ENCODE data around the gene SSH2.
A peak's percentile ranks its signal among the peaks of the same experiment; 100 is the strongest.

The SSH2 gene

DNA sequence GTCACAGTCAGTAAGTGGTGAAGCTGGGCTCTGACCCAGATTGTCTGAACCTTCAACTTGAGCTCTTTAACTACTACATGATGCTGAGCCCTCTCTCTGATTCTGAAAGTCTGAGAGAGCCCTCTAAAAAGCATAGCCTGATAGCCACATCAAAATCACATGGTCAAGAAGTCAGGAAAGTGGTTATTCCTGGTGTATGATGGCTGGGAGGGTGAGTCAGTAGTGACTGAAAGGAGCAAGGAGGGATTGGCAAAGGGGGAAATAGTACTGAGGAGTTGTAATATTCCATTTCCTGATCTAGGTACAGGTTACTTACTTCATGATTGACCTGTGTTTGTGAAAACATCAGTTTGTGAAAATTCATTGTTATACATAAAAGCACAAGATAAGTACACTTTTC, 89.1 kb downstream of the SSH2 start:
- DNase-seq (ENCODE audit: low read depth, low spot score), result peak; percentile 53

DNA sequence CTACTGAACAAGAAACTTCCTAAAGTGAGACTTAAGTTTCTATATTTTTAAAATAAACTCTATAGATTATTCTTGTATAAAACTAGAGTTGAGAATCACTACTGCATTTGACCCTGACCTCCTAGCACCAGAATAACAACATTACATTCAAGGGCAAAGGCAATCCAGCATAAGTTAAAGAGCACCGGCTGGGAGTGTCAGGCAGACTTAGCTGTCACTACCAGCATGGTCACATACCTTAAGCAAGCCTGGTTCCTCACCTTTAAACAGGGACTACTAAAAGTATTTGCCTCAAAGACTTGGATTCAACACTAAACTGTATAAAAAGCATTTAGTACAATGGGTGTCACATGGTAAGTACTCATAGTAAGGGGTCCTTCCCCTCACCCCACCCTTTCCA, 90.4 kb downstream of the SSH2 start:
- no peak for DNase-seq (ENCODE audit: low read depth, low spot score)

DNA sequence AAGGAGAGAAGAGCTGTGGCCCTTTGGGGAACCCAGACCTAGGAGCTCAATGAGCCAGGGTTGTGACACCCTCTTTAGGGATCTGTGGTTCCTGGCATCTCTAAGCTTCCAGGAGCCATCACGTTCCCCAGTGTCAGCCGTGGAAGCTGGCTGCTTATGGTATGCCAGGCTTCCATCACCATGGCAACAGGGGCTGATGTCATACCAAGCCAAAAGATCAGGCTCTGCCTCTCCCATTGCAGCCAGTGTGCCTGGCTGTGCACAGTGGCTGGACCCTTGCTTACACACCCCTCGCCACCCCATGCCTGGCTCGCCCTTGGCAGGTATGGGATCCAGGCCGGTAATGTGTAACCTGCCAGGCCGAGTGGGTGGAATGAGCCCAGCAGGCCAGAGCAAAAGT, 91.1 kb downstream of the SSH2 start:
- peak; percentile 79 for DNase-seq (ENCODE audit: low read depth, low spot score)

DNA sequence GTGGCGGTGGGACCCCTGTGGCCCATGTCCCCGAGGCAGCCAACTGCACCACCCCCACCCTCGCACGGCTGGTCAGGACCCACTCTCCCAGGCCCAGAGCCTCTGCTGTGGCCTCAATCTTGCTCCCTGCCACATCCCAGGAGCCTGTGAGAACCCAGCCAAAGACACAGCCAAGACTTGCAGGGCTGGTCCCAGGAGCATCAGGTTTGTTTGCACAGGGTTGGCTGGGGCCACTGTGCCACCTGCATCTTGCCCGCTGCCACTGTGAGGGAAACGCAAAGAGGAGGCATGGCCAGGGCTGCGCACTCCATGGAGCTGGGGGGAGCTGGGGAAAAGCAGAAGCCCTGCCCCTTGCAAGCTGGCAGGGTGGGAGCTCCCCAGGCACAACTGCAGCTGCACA, 92.5 kb downstream of the SSH2 start:
- DNase-seq (ENCODE audit: low read depth, low spot score), result no peak

DNA sequence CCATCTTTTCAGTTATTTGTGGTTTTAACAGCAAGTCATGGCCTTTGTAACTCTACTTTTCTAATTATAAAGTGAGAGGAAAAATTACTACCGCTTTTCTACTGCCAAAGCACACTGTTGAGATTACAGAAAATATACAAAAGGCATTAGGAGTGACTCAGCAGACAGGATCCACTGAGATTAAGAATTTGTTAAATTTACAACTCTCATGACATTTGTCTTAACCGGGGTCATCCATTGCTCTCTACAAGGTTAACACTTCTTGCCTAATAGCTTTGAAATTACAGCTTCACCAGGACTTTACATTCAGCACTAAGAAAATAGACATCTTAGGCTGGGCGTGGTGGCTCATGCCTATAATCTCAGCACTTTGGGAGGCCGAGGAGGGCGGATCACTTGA, 93.4 kb downstream of the SSH2 start:
- peak; percentile 18 for DNase-seq (ENCODE audit: low read depth, low spot score)

DNA sequence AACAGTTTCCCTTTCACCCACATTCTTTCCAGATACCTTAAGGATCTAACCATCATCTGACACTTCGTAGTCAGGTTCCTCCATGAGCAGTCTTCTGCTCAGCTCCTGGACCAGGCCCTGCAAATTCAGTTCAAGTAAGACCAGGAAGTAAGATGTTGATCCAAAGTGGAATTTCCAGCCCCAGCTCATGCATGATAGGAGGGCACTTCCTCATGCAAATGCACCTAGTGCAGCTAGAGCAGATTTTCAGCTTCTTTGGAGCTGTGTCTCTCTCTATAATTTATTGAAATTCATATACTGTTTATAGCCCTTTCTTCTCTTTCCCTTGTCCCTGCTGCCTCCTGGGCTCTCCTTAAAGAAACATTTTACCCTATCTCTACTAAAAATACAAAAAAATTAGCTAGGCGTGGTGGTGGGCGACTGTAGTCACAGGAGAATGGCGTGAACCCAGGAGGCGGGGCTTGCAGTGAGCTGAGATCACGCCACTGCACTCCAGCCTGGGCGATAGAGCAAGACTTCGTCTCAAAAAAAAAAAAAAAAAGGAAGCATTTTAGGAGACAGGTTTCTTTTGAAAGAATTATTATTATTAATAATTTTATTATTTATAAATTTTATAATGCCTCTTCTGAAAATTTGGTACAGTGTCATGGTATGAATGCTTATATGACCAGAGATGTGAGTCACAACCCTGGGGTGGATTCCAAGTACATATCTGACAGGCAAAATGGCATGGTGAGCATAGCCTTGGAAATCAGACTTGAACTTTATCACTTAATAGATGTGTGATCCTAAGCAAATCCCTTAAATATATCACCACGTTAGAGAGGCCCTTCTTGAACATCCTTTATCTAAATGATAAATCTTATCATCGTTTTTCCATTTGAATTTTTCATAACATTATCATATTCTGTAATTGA, 94.3 kb downstream of the SSH2 start:
- DNase-seq (ENCODE audit: low read depth, low spot score), result peak; percentile 39

DNA sequence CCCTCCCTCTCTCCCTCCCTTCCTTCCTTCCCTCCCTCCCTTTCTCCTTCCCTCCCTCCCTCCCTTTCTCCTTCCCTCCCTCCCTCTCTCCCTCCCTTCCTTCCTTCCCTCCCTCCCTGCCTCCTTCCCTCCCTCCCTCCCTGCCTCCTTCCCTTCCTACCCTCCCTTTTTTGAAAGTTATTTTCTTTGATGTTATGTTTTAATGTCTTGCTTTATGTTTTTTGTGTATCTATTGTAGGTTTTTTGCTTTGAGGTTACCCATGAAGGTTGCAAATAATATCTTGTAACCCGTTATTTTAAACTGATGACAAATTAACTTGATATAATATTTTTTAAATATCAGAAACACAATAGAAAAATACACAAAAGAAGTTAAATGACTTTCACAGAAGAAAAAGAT, 96.2 kb downstream of the SSH2 start:
- DNase-seq (ENCODE audit: low read depth, low spot score), result no peak

DNA sequence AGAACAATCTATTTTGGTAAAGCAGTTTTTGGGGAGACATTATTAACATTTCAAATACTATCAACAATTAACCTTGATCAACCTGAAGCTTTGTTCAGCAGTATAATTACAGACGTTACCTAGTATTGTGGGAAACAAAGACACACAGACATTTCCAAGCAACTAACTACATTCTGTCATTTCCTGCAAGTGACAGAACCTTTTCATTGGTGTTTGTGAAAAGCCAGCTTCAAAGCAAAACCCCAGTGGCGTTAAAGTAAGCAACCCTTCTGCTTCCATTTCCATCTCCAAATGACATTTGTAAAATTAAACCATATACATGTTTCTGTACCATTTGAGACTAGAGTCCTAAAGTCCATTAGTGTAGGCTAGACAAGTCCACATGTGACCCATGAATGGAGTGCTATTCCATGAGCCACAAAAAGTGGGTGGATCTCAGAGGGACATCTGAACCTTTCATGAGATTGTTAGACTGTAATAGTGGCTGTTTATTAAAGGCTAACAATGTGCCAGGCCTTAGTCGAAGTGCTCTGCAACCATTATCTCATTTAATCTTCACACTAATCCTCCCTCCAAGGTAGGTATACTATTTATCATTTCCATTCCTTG, 101.2 kb downstream of the SSH2 start:
- DNase-seq (ENCODE audit: low read depth, low spot score), result no peak

DNA sequence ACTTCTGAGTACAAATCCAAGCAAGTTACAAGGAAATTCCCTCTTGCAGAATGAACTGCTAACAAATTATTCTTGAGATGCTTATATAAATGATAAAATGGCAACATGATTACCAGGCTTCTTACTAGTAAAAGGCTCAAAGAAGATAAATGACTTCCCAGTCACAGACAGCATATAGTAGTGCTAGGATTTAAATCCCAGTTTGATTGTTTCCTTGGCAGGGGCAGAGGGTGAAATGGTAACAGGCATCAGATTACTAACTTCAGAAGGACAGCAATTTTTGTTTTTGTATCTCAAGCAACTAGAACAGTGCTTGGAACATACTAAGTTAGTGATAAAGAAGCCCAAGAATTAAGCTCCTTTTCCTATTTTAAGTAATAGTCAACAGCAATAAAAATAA, 102.8 kb downstream of the SSH2 start:
- peak; percentile 17 for DNase-seq (ENCODE audit: low read depth, low spot score)

DNA sequence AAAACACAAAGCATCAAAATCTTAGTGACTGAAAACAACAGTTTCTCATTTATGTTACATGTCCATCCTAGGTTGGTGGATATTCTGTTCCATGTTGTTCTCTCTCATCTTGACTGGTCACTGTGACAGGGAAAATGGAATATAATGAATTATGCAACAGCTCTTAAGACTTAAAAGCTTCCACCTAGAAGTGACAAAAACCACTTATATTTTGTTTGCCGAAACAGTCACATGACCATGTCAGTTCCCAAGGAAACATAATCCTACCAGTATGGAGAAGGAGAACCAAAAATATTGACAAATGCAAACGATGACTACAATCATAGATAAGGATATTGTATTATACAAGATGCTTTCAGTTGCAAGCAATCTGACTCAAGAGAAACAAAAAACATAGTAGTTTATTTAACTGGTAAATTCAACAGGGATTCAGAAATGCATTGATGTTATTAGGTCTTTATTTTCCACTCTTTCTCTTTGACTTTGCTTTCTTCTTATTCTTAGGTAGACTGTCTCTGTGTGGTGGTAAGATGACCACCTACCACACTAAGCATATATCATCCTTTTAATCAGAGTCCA, 103.8 kb downstream of the SSH2 start:
- no peak for DNase-seq (ENCODE audit: low read depth, low spot score)

DNA sequence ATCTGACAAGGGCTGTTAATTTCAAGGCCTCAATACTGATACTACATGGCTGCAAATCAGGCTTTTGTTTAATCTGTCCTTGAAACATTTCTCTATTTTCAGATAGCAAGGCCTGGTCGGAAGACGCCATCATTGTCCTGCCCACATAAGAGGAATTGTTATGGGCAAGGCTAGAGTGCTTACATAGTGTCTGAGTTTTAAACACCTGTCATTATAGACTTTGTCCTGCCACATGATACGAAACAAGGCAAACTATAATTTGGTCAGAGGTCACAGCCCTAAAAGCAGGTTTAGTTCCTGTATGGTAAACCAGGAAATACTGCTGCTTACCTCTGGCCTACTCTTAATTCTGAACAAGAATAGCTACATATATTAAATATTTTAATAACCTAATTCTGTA, 104.4 kb downstream of the SSH2 start:
- no peak for DNase-seq (ENCODE audit: low read depth, low spot score)

DNA sequence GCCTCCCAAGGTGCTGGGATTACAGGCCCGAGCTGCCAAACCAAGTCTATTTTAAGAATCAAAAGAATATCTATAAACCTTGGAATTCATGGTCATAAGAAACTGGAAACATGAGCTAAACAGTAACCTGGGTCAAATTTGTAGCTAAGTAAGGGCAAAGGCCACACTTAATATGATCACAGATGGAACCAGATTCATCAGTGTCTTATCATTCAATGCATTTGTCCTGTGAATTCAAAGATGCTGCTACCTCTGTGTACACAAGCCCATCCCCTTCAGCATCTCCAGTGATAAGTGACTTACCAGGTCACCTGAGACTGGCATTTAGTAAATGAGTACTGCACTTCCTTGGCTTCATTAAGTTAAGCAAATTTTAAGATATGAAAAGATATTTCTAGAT, 108.1 kb downstream of the SSH2 start:
- no peak for DNase-seq (ENCODE audit: low read depth, low spot score)

DNA sequence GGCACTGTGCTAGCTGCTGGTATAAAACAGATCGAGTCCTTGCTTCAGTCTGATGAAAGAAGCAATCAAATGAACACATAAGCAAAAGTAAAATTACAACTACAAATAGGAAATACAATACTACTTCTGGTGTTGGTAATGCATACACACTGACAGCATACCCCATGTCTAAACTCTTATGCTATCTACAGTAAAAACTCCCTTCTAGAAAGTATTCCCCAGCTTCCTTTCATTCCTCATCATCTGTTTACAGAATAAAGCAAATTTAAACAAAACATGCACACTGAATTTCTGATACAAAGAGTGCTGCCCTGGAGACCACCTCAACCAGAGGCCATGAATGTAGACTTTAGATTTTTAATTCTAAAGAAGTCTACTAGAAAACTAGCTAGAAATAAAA, 109.6 kb downstream of the SSH2 start:
- DNase-seq (ENCODE audit: low read depth, low spot score), result no peak

DNA sequence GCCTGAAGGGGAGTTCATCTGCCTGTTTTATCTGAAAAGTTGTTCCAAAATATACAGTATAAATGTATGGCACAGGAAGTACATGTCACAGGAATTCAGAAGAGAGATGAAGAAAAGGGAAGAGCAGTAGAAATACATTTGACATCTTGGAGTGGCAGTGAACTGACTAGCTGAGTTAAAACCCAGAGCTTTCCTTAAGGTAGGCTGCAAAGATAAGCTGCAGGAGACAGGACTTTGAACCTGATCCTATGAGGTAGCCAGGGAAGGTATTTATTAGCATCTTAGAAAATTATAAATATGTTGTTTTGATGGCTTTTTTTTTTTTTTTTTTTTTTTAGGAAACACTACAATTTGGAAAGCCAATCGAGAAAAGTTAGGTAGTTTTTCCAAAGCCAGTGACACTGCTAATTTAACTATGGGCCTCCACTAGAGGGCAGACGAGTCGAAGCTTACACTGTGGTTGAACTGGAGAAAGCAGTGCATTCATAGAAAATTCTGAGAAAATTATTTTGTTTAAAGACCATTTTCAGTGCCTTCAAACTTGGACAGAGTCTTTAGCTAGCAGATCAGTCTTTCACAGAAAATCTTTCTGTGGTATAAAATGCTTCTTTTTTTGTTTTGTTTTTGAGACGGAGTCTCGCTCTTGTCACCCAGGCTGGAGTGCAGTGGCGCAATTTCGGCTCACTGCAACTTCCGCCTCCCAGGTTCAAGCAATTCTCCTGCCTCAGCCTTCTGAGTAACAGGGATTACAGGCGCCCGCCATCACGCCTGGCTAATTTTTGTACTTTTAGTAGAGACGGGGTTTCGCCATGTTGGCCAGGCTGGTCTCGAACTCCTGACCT, 122.3 kb downstream of the SSH2 start:
- DNase-seq (ENCODE audit: low read depth, low spot score), result peak; percentile 83

DNA sequence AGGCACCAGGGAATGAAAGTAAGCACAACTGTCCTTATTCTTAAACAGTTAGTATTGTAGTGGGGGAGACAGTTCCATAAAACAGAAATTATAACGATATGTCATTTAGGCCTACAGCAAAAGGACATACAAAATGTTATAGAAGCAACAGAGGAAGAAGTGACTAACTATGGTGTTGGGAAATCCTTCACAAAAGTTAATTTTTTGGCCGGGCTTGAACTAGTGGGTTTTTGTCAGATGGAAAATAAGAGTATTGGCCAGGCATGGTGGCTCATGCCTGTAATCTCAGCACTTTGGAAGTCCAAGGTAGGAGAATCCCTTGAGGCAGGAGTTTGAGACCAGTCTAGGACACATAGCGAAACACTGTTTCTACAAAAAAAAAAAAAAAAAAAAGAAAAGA, 127.8 kb downstream of the SSH2 start:
- no peak for DNase-seq (ENCODE audit: low read depth, low spot score)

DNA sequence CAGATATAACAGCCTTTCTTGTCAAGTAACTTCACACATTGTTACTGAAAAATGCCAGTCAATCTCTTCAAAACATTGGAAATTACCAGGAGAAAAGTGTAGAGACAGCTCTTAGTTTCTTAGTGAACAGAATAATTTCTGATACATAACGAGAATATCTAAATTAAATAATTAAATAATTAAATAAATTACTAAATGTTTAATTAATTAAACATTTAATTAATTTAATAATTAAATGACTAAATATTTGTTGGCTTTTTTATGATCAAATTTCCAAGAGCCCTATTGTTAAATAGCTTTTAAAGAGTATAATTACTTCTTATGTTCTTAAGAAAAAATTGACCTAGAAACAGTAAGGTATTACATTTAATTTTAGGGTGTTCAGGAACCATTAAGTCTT, 129.6 kb downstream of the SSH2 start:
- DNase-seq (ENCODE audit: low read depth, low spot score), result no peak

DNA sequence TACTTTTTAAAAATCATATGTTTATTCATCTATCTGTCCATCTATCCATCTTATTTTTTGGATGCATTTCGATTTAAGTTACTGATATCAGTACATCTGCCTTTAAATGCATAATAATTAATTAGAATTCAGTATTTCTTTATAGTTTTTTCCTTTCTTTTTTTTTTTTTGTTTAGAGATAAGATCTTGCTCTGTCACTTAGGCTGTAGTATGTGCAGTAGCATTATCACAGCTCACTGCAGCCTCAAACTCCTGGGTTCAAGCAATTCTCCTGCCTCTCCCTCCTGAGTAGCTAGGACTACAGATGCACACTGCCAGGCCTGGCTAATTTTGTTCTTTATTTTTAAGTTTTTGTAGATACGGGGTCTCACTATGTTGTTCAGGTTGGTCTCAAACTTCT, 133.4 kb downstream of the SSH2 start:
- no peak for DNase-seq (ENCODE audit: low read depth, low spot score)

DNA sequence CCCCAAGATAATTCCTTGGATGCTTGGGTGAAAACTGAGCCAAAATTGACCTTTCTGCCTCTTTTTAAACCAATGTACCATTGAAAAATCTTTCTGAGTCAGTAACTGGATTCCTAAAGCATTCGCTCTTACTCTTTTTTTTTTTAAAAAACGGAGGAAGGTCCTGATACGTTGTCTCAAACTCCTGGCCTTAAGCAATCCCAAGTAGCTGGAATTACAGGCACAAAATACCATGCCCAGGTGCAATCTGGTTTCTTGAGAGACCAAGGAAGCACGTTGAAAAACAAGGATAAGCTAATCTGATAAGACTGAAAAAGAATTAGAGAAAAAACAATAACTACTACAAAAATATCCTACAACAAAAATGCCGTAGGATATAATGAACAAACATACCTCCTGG, 136.5 kb downstream of the SSH2 start:
- DNase-seq (ENCODE audit: low read depth, low spot score), result no peak

DNA sequence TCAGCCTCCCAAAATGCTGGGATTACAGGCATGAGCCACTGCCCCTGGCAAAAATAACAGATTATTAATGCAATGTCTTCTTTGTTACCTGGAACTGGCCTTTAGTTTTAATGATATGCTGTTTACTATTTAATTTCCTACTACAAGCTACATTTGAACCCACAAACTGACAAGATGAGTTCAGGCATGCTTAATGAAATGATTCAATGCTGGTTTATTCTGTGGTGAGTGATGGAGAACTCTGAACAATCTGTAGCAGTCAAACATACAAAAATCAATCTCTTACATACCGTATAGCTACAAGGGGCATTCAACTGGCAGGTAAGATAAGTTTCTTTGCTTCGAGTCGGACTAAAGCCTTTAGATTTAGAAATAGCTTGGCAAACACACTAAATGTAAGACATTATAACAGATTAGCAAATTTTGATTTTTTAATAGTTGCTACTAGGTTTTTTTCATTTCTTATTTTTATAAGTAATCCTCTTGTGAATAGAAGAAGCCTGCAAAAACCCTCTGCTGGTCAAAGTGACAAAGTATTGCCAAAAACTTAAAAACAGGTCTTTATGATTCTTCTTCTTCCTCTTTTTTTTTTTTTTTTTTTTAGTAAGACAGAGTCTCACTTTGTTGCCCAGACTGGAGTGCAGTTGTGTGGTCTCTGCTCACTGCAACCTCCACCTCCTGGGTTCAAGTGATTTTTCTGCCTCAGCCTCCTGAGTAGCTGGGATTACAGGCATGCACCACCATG, 138.5 kb downstream of the SSH2 start:
- peak; percentile 17 for DNase-seq (ENCODE audit: low read depth, low spot score)

DNA sequence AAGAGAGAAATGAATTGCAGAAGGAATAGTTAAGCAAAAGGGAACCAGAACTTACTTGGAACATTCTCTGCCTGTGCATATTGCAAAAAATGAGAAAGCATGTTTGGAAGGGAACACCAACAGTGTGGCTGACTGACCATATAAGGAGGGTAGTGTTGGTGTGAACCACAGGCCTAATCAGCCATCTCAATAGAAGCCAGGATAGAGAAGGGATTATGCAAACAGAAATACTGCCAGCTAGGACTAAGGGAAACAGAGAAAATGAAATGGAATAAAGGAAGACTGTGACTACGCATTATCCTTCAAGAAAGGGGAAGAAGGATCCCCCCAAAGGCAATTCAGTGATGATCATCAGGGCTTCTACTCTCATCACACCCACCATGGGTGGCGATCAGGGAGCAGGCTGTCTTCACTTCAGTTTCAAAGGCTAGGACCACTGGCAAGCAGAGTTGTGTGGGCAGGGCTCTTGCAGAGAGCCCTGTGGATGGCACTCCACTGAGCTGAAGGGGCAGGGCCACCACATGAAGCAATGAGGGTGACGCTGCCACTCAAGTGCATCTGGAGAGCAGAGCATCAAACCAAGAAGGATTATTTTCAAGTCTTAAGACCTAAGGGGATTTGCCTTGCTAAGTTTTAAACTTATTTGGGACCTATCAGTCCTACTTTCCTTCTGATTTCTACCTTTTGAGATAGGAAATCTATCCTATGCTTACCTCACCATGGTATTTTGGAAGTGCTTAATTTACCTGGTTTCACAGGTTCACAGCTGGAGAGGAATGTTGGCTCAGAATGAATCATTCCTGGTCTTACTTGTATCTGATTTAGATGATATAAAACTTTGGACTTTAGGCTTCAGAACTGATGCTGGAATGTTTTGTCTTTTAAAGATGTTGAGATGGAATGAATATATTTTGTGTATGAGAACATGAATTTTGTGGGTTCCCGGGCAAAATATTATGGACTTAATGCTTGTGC, 140.5 kb downstream of the SSH2 start:
- peak; percentile 72 for DNase-seq (ENCODE audit: low read depth, low spot score)

All from astrocyte of the hippocampus (primary cell).